MM.1S (cell line): Measurements from ENCODE around the gene ZNF653.

Experiments
- CTCF ChIP-seq: fragments of 300-600 bp; sonication (generic); IDR thresholded peaks from 2 replicates; pipeline ENCODE4 v1.5.1; 2016; ENCODE audit warnings: antibody characterized with exemption, low read length, mixed read lengths
- EZH2 ChIP-seq: fragments of 300-600 bp; sonication (generic); optimal IDR thresholded peaks from 2 replicates; pipeline ENCODE3; 2017; ENCODE audit warnings: low read depth, mild to moderate bottlenecking, antibody characterized with exemption, low read length, mixed read lengths
- EZH2phosphoT487 ChIP-seq: fragments of 300-600 bp; sonication (generic); IDR thresholded peaks from 2 replicates; pipeline ENCODE4 v1.6.1; 2018; ENCODE audit warnings: antibody characterized with exemption, low read length

GRCh38 chr19:11446271-11446651 is 59.4 kb downstream of the ZNF653 start:
- TF ChIP-seq CTCF (no peak), EZH2 (no peak), EZH2phosphoT487 (no peak)
